H1 (cell line): ENCODE results near the gene SNX15. TPM values are rescaled to one million over a fixed set of nuclear protein-coding genes. Genes with fewer than 3 reads are reported as not detected.

Experiments used
- SIN3A ChIP-seq, 2 experiments: IDR thresholded peaks in 1 of 2; conservative IDR thresholded peaks in 1 of 2; 2 replicates each; pipeline ENCODE4 v1.6.1; 2011 to 2012; ENCODE audit warnings: low read length in 2 of 2, improper control_type of control experiment in 1 of 2, low read depth in 1 of 2, mild to moderate bottlenecking in 1 of 2
- polyA plus RNA-seq, 7 experiments: library from polyadenylated mRNA; depleted of rRNA in 3 of 7; stranded (reverse) in 5 of 7; unstranded in 2 of 7; fragments of >200 nt in 5 of 7; fragments of 200-250 nt in 2 of 7; gene quantifications; 1 replicate in 5 of 7; 2 replicates in 1 of 7; 4 replicates in 1 of 7; pipeline versions ENCODE4 v1.2.1 to v1.2.3, GENCODE V29; 2011 to 2013; ENCODE audit warnings: missing spikeins in 2 of 7, mixed read lengths in 2 of 7
- total RNA-seq: library from RNA; stranded (reverse); fragmentation: NEBNext Ultra II Directional; extraction: Animal tissue kit (Norgen Biotek cat#: 25700); gene quantifications from 2 replicates; pipeline ENCODE4 v1.2.1, GENCODE V29; 2021
- TF ChIP-seq, protein P1 (sequence below), 3 experiments: IDR thresholded peaks; 1 replicate in 2 of 3; 2 replicates in 1 of 3; pipeline versions ENCODE4 v1.5.1 to v1.6.1; 2011; ENCODE audit warnings: low read length in 3 of 3, mild to moderate bottlenecking in 3 of 3, inconsistent platforms in 2 of 3, low read depth in 1 of 3, moderate library complexity in 1 of 3; ENCODE audit not compliant: insufficient read depth in 1 of 3; ENCODE audit errors: control extremely low read depth in 1 of 3

Gene SNX15
- total and polyA plus RNA-seq, 2 of the 8 experiments (the other 6 are each of a cell fraction or from before 2014, with no cell fraction given) = 13.0 to 18.3 TPM

DNA sequence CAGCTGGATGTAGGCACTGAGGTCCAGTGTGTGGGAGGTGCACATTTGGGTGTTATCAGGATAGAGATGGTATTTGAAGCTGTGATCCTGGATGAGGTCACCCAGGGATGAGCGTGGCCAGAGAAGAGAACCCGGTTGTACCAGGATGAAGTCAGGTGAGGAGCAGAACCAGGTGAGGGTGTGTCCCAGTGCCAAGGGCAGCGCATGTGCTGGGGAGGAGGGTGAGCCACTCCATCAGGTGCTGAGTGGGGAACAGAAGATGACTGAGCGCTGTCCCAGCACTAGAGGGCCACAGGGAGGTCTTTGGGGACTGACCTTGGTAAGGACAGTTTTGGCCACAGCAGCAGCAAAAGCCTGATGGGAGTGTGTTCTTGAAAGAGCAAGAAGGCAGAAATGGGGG, 10.5 kb upstream of the SNX15 start (continued):
- TF ChIP-seq, protein P1, sequence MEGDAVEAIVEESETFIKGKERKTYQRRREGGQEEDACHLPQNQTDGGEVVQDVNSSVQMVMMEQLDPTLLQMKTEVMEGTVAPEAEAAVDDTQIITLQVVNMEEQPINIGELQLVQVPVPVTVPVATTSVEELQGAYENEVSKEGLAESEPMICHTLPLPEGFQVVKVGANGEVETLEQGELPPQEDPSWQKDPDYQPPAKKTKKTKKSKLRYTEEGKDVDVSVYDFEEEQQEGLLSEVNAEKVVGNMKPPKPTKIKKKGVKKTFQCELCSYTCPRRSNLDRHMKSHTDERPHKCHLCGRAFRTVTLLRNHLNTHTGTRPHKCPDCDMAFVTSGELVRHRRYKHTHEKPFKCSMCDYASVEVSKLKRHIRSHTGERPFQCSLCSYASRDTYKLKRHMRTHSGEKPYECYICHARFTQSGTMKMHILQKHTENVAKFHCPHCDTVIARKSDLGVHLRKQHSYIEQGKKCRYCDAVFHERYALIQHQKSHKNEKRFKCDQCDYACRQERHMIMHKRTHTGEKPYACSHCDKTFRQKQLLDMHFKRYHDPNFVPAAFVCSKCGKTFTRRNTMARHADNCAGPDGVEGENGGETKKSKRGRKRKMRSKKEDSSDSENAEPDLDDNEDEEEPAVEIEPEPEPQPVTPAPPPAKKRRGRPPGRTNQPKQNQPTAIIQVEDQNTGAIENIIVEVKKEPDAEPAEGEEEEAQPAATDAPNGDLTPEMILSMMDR (IDR thresholded peaks at IDR 0.05; ENCODE audit: control extremely low read depth in 1 of 3, insufficient read depth in 1 of 3, low read depth in 1 of 3, low read length in 3 of 3) = peak; percentile 34 to 48 (median 35); a peak in 3 of 4 replicates
- TF ChIP-seq SIN3A (conservative IDR thresholded peaks at IDR 0.05 in 1 of 2, IDR thresholded peaks at IDR 0.05 in 1 of 2; ENCODE audit: low read depth in 1 of 2, low read length in 2 of 2) = no peak
- TF ChIP-seq, all 59 proteins: peak for 2
